Liver (tissue), 9 donors: ENCODE results near the gene SMS. TPM values are rescaled to one million over a fixed set of nuclear protein-coding genes. Genes with fewer than 3 reads are reported as not detected.

Source experiments
- DNase-seq: peaks from one replicate; pipeline ENCODE4 v3.0.0-alpha.2; 2017; ENCODE audit warnings: low spot score
- H3K27ac ChIP-seq, 2 donors: one replicate each; pipeline ENCODE4 v1.7.0; 2013; ENCODE audit warnings: inconsistent platforms in 2 of 2, low read length in 2 of 2, control low read depth in 1 of 2, low read depth in 1 of 2, mild to moderate bottlenecking in 1 of 2
- H3K27me3 ChIP-seq, 4 donors: one replicate each; pipeline versions ENCODE4 v1.6.1 to v1.7.0; 2013; ENCODE audit warnings: low read length in 3 of 4, inconsistent platforms in 1 of 4, mild to moderate bottlenecking in 1 of 4, moderate library complexity in 1 of 4; ENCODE audit not compliant: control insufficient read depth in 4 of 4, insufficient read depth in 4 of 4
- H3K36me3 ChIP-seq, 4 donors: one replicate each; pipeline versions ENCODE4 v1.6.1 to v1.7.0; 2013; ENCODE audit warnings: low read length in 3 of 4, mild to moderate bottlenecking in 3 of 4, low read depth in 1 of 4, moderate library complexity in 1 of 4; ENCODE audit not compliant: control insufficient read depth in 4 of 4, insufficient read depth in 3 of 4
- H3K4me1 ChIP-seq, 4 donors: one replicate each; pipeline versions ENCODE4 v1.6.1 to v1.7.0; 2013; ENCODE audit warnings: low read length in 3 of 4, mild to moderate bottlenecking in 3 of 4, moderate library complexity in 1 of 4; ENCODE audit not compliant: control insufficient read depth in 4 of 4, insufficient read depth in 4 of 4
- H3K4me3 ChIP-seq, 3 donors: one replicate each; pipeline versions ENCODE4 v1.6.1 to v1.7.0; 2013; ENCODE audit warnings: low read length in 3 of 3, control low read depth in 1 of 3, low read depth in 1 of 3, mild to moderate bottlenecking in 1 of 3
- H3K9ac ChIP-seq, 2 donors: one replicate each; pipeline ENCODE4 v1.7.0; 2013; ENCODE audit warnings: low read length in 2 of 2, mild to moderate bottlenecking in 2 of 2, moderate library complexity in 2 of 2, control low read depth in 1 of 2, low read depth in 1 of 2
- H3K9me3 ChIP-seq, 4 donors: one replicate each; pipeline versions ENCODE4 v1.6.1 to v1.7.0; 2013; ENCODE audit warnings: low read length in 3 of 4; ENCODE audit not compliant: control insufficient read depth in 4 of 4
- EGR1 ChIP-seq, 2 donors: IDR thresholded peaks; 2 replicates each; pipeline ENCODE4 v1.6.1; 2016 to 2018; ENCODE audit warnings: antibody characterized with exemption in 2 of 2, low read depth in 2 of 2
- FOXA1 ChIP-seq: IDR thresholded peaks from 2 replicates; pipeline ENCODE4 v1.6.1; 2016; ENCODE audit warnings: antibody characterized with exemption
- FOXA2 ChIP-seq: IDR thresholded peaks from 2 replicates; pipeline ENCODE4 v1.6.1; 2016; ENCODE audit warnings: antibody characterized with exemption
- GABPA ChIP-seq, 2 donors: IDR thresholded peaks in 1 of 2; conservative IDR thresholded peaks in 1 of 2; 2 replicates each; pipeline ENCODE4 v1.6.1; 2016; ENCODE audit warnings: antibody characterized with exemption in 2 of 2, mild to moderate bottlenecking in 1 of 2, moderate library complexity in 1 of 2
- HNF4A ChIP-seq, 2 donors: conservative IDR thresholded peaks; 2 replicates each; pipeline ENCODE4 v1.6.1; 2016; ENCODE audit warnings: antibody characterized with exemption in 2 of 2, mild to moderate bottlenecking in 2 of 2
- HNF4G ChIP-seq: IDR thresholded peaks from 2 replicates; pipeline ENCODE4 v1.6.1; 2016; ENCODE audit warnings: antibody characterized with exemption
- JUND ChIP-seq, 2 donors: IDR thresholded peaks; 2 replicates each; pipeline ENCODE4 v1.6.1; 2016; ENCODE audit warnings: antibody characterized with exemption in 2 of 2
- NR2F2 ChIP-seq: IDR thresholded peaks from 2 replicates; pipeline ENCODE4 v1.6.1; 2016; ENCODE audit warnings: antibody characterized with exemption
- RAD21 ChIP-seq, 2 donors: IDR thresholded peaks; 2 replicates each; pipeline ENCODE4 v1.6.1; 2016; ENCODE audit warnings: antibody characterized with exemption in 2 of 2, mild to moderate bottlenecking in 2 of 2
- RXRA ChIP-seq, 2 donors: IDR thresholded peaks; 2 replicates each; pipeline ENCODE4 v1.6.1; 2017 to 2018; ENCODE audit warnings: antibody characterized with exemption in 2 of 2, mild to moderate bottlenecking in 1 of 2
- TAF1 ChIP-seq: conservative IDR thresholded peaks from 2 replicates; pipeline ENCODE4 v1.6.1; 2016; ENCODE audit warnings: antibody characterized with exemption, mild to moderate bottlenecking
- YY1 ChIP-seq: IDR thresholded peaks from 2 replicates; pipeline ENCODE4 v1.6.1; 2016; ENCODE audit warnings: antibody characterized with exemption, mild to moderate bottlenecking
- WGBS: extraction: QIAGEN DNeasy Blood & Tissue Kit; methylation state at CpG from one replicate; pipeline ENCODE4 v1.1.7; 2013; 5-methylcytosine and 5-hydroxymethylcytosine counted together
- polyA plus RNA-seq, 2 donors: library from polyadenylated mRNA; stranded (reverse) in 1 of 2; unstranded in 1 of 2; fragments of 200-250 nt in 1 of 2; fragments of >200 nt in 1 of 2; fragmentation: Nextera tagmentation in 1 of 2; extraction: Ambion mirVana in 1 of 2; gene quantifications; one replicate each; pipeline versions ENCODE4 v1.2.1 to v1.2.3, GENCODE V29; 2013 to 2015
- total RNA-seq, 2 donors: library from RNA; depleted of rRNA; stranded (reverse); fragments of >200 nt; gene quantifications; one replicate each; pipeline ENCODE4 v1.2.3, GENCODE V29; 2014
- TF ChIP-seq, protein P1 (sequence below): IDR thresholded peaks from 2 replicates; pipeline ENCODE4 v1.6.1; 2016; ENCODE audit warnings: antibody characterized with exemption
- TF ChIP-seq, protein P2 (sequence below): IDR thresholded peaks from 2 replicates; pipeline ENCODE4 v1.6.1; 2016; ENCODE audit warnings: antibody characterized with exemption
- TF ChIP-seq, protein P3 (sequence below): IDR thresholded peaks from 2 replicates; pipeline ENCODE4 v1.6.1; 2016; ENCODE audit warnings: antibody characterized with exemption
- donor health status: healthy.
- donor health status: healthy.
- donor health status: healthy.
- donor health status: healthy.
- donor health status: healthy.

Gene SMS
- total and polyA plus RNA-seq, 4 donors: 13.9 to 41.0 (median 17.8) TPM

DNA sequence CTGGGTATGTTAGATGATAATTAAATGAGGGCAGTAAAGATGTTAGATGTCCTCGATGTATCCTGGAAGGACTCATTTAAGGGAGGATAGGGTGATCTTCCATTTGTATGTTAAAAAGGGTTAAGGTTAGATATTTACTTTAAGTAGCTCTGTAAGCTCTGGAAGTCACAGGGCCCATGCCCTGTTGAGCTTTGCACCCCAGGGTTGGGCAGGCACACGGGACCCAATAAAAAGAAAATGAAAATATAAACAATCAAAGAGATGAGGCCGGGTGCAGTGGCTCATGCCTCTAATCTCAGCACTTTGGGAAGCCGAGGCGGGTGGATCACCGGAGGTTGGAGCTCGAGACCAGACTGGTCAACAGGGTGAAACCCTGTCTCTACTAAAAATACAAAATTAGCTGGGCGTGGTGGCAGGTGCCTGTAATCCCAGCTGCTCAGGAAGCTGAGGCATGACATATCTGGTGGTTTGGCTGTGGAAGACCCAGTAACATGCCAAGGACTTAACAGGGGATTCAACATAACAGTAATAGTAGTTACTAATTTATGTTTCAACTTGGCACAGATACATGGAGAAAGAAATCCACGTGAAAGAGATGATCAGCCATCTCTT, 74.7 kb downstream of the SMS start:
- no peak overlapping the region for H3K9ac ChIP-seq
- H3K9me3 ChIP-seq: no peaks in the 10 kb centered on the region
- no peak overlapping the region for H3K4me3 ChIP-seq
- WGBS: 79% methylated on average over 9 of the region's 9 CpGs
- no peaks in the 10 kb centered on the region for H3K4me1 ChIP-seq
- TF ChIP-seq YY1: no peak
- TF ChIP-seq, protein P1, sequence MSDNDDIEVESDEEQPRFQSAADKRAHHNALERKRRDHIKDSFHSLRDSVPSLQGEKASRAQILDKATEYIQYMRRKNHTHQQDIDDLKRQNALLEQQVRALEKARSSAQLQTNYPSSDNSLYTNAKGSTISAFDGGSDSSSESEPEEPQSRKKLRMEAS: no peak
- TF ChIP-seq RAD21 (IDR thresholded peaks at IDR 0.05): no peak
- no peak for TF ChIP-seq FOXA2
- no peak for TF ChIP-seq FOXA1
- TF ChIP-seq GABPA (IDR thresholded peaks at IDR 0.05 in 1 of 2, conservative IDR thresholded peaks at IDR 0.05 in 1 of 2): no peak
- no peak for TF ChIP-seq HNF4A (conservative IDR thresholded peaks at IDR 0.05)
- TF ChIP-seq, protein P2, sequence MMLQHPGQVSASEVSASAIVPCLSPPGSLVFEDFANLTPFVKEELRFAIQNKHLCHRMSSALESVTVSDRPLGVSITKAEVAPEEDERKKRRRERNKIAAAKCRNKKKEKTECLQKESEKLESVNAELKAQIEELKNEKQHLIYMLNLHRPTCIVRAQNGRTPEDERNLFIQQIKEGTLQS: no peak
- no peak for TF ChIP-seq RXRA (IDR thresholded peaks at IDR 0.05)
- TF ChIP-seq NR2F2: no peak
- H3K36me3 ChIP-seq: no peaks in the 10 kb centered on the region
- H3K27ac ChIP-seq: no peak overlapping the region
- no peak for DNase-seq
- no peaks in the 10 kb centered on the region for H3K27me3 ChIP-seq

DNA sequence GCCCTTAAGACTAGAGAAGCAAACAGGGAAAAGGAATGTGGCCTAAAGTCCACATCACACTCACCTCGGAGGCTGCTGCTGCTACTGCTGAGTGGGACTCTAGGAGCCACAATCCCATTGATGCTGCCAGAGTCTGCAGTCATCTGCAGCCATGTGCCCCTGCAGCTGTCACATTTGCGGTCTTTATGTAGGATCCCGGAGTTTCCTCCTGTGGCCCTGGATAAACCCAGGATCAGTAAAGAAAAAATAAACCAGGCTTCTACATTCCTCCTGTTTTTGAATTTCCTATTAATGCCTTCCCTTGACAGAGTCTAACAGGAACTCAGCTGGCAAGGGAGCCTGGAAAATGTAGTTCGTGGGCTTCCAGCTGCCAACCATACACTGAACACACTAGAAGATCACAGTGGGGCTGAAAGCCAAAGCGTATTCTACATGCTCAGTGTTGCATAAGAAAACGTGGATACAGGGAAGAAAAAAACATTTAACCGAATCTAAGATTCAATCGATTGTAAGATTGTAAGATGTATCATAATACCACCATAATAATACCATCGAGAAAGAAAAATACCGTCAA, 81.3 kb downstream of the SMS start:
- Histone ChIP-seq H3K27ac (no peak overlapping the region), H3K4me1 (no peaks in the 10 kb centered on the region), H3K27me3 (no peaks in the 10 kb centered on the region), H3K4me3 (no peak overlapping the region), H3K9me3 (peaks cover 0 to 5% (median 0%) of the 10 kb centered on the region in 4 donors), H3K36me3 (no peaks in the 10 kb centered on the region), H3K9ac (no peak overlapping the region)
- DNase-seq: no peak
- TF ChIP-seq JUND (IDR thresholded peaks at IDR 0.05) (no peak), NR2F2 (no peak), HNF4G (no peak), EGR1 (IDR thresholded peaks at IDR 0.05; ENCODE audit: low read depth in 2 of 2) (no peak)
- TF ChIP-seq, protein P1: no peak
- WGBS: 89% methylated on average over 10 of the region's 10 CpGs

DNA sequence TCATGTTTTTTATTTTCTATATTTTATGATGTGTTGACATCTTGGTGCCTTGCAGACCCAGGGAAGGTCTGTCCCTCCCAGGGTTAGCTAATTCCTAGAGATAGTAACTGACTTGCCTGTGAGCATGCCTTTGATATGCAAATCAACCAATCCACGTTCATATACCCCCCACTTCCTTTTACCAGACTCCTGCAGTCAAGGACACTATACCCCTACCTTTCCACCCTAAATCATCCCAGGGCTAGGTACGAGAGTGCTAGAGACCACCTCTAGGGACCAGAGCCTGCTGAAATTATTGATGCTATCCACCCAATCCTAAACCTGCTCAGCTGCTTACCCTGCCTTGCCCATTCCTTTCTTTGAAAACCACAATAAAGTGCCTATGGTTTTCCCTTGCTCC, 84.1 kb downstream of the SMS start:
- Histone ChIP-seq H3K27me3 (no peaks in the 10 kb centered on the region), H3K9me3 (peaks cover 0 to 5% (median 0%) of the 10 kb centered on the region in 4 donors), H3K36me3 (no peaks in the 10 kb centered on the region), H3K4me3 (no peak overlapping the region), H3K9ac (no peak overlapping the region), H3K27ac (no peak overlapping the region), H3K4me1 (no peaks in the 10 kb centered on the region)
- DNase-seq: no peak
- TF ChIP-seq RAD21 (IDR thresholded peaks at IDR 0.05) (no peak), FOXA1 (no peak), RXRA (IDR thresholded peaks at IDR 0.05) (no peak)
- WGBS: 53% methylated on average over 2 of the region's 2 CpGs

DNA sequence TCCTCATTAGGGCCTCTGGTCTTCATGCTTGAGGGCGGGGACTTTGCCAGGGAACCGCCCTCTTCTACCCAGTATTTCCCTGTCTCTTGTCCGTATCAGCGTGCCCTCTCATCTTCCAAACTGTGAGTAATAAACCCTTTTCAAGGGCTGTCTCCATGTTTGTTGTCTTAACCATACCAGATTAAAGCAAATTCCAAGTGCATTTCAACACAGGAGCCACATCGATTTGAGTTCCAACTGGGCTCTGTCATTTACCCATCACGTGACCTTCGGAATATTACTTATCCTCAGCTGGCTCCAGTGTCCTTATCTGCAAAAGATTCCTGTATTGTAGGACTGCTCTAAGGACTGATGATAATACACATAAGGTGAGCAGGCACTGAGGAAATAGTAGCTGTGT, 85.2 kb downstream of the SMS start:
- WGBS: 80% methylated on average over 7 of the region's 7 CpGs
- TF ChIP-seq JUND (IDR thresholded peaks at IDR 0.05) (no peak), NR2F2 (no peak), EGR1 (IDR thresholded peaks at IDR 0.05; ENCODE audit: low read depth in 2 of 2) (no peak), TAF1 (no peak), HNF4G (no peak), HNF4A (conservative IDR thresholded peaks at IDR 0.05) (no peak)
- TF ChIP-seq, protein P2: no peak
- TF ChIP-seq, protein P3, sequence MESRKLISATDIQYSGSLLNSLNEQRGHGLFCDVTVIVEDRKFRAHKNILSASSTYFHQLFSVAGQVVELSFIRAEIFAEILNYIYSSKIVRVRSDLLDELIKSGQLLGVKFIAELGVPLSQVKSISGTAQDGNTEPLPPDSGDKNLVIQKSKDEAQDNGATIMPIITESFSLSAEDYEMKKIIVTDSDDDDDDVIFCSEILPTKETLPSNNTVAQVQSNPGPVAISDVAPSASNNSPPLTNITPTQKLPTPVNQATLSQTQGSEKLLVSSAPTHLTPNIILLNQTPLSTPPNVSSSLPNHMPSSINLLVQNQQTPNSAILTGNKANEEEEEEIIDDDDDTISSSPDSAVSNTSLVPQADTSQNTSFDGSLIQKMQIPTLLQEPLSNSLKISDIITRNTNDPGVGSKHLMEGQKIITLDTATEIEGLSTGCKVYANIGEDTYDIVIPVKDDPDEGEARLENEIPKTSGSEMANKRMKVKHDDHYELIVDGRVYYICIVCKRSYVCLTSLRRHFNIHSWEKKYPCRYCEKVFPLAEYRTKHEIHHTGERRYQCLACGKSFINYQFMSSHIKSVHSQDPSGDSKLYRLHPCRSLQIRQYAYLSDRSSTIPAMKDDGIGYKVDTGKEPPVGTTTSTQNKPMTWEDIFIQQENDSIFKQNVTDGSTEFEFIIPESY: no peak
- Histone ChIP-seq H3K27ac (no peak overlapping the region), H3K4me1 (no peaks in the 10 kb centered on the region), H3K4me3 (no peak overlapping the region), H3K9me3 (peaks cover 0 to 5% (median 0%) of the 10 kb centered on the region in 4 donors), H3K27me3 (no peaks in the 10 kb centered on the region), H3K36me3 (no peaks in the 10 kb centered on the region), H3K9ac (no peak overlapping the region)
- DNase-seq: no peak
